Activated CD8-positive, alpha-beta memory T cell treated with anti-CD3 and anti-CD28 coated beads, Interleukin-2, amount 10 ng/mL, durations not matched to agents 7 days and 5 days (primary cell): ENCODE measurements around the gene MYNN. TPM values are rescaled to one million over a fixed set of nuclear protein-coding genes. Genes with fewer than 3 reads are reported as not detected.

Experiments used
- ATAC-seq: fragments of 150-1000 bp; cut with Tn5 transposase; one replicate; pipeline ENCODE4 v1.10.0; 2021; ENCODE audit warnings: moderate library complexity
- CTCF ChIA-PET: fragments of 350-600 bp; sonication (Branson Sonifier 250); formaldehyde crosslinking; loops from one replicate; lab custom pipeline; 2021; ENCODE audit warnings: antibody characterized with exemption; lab: Charles Lee
- DNase-seq: peaks from one replicate; pipeline ENCODE4 v3.0.0-alpha.2; 2020
- H3K27ac Mint-ChIP-seq: one replicate; pipeline ENCODE4 v1.8.0; 2021; ENCODE audit warnings: mild to moderate bottlenecking, mixed read lengths
- H3K27me3 Mint-ChIP-seq: one replicate; pipeline ENCODE4 v1.8.0; 2021; ENCODE audit warnings: mixed read lengths
- H3K36me3 Mint-ChIP-seq: one replicate; pipeline ENCODE4 v1.8.0; 2021; ENCODE audit warnings: mild to moderate bottlenecking, mixed read lengths
- H3K4me1 Mint-ChIP-seq: one replicate; pipeline ENCODE4 v1.8.0; 2021; ENCODE audit warnings: mixed read lengths
- H3K4me3 Mint-ChIP-seq: one replicate; pipeline ENCODE4 v1.8.0; 2021; ENCODE audit warnings: mild to moderate bottlenecking, moderate library complexity, mixed read lengths
- H3K9me3 Mint-ChIP-seq: one replicate; pipeline ENCODE4 v1.8.0; 2022; ENCODE audit warnings: low read depth, mixed read lengths
- total RNA-seq, 2 experiments: library from RNA; stranded (reverse); gene quantifications; one replicate each; pipeline ENCODE4 v1.2.3, GENCODE V29; 2021

The MYNN gene
- total RNA-seq, 2 experiments from 2014 or later: 15.3 to 16.9 TPM

DNA sequence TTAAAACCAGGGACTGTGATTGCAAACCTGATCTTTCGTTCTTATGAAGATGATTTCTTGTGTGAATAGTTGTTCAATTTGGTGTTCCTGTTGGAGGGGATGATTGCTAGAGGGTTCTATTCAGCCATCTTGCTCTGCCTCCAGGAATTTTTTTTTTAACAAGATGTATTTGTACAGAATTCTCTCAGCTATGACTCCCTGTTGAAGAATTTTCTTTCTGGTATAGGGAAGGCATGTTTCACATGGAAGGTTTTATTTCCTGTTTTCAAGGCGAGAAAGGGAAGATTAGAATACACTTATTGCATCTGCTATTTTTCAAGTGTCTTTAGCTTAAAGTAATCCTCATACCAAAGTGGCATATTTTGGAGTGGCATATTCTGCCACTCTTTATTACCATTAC is 45.1 kb downstream of the MYNN start:
- DNase-seq (no peak), ATAC-seq (no peak)
- peaks cover 44% of the 10 kb centered on the region for H3K27me3 Mint-ChIP-seq
- H3K4me3 Mint-ChIP-seq: no peak overlapping the region
- CTCF ChIA-PET: interaction anchor here (1.4 kb wide), 1 partner anchor 360 kb away, joined by 3 read pairs; no protein-coding TSS in a partner anchor
- peaks cover 11% of the 10 kb centered on the region for H3K36me3 Mint-ChIP-seq
- peaks cover 15% of the 10 kb centered on the region for H3K9me3 Mint-ChIP-seq
- no peak overlapping the region for H3K27ac Mint-ChIP-seq
- peaks cover 11% of the 10 kb centered on the region for H3K4me1 Mint-ChIP-seq

DNA sequence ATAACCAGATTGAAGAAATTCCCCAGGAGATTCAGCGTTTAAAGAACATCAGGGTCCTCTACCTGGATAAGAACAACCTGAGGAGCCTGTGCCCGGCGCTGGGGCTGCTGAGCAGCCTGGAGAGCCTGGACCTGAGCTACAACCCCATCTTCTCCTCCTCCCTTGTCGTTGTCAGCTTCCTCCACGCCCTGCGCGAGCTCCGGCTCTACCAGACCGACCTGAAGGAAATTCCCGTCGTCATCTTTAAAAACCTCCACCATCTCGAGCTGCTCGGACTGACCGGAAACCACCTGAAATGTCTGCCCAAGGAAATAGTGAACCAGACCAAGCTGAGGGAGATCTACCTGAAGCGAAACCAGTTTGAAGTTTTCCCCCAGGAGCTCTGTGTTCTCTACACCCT is 48.9 kb downstream of the MYNN start:
- Mint-ChIP-seq H3K4me1 (no peaks in the 10 kb centered on the region), H3K27me3 (peaks cover 47% of the 10 kb centered on the region), H3K9me3 (peaks cover 3% of the 10 kb centered on the region), H3K36me3 (no peaks in the 10 kb centered on the region), H3K4me3 (no peak overlapping the region), H3K27ac (no peak overlapping the region)
- CTCF ChIA-PET: no interaction called here
- DNase-seq: no peak
- no peak for ATAC-seq

DNA sequence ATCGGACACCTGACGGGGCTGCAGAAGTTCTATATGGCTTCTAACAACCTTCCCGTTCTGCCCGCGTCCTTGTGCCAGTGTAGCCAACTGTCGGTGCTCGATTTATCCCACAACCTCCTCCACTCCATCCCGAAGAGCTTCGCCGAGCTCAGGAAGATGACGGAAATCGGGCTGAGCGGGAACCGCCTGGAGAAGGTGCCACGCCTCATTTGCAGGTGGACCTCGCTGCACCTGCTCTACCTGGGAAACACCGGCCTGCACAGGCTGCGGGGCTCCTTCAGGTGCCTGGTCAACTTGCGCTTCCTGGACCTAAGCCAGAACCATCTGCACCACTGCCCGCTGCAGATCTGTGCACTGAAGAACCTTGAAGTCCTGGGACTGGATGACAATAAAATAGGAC is 49.3 kb downstream of the MYNN start:
- Mint-ChIP-seq H3K36me3 (no peaks in the 10 kb centered on the region), H3K27ac (no peak overlapping the region), H3K9me3 (no peaks in the 10 kb centered on the region), H3K4me3 (no peak overlapping the region), H3K27me3 (peaks cover 42% of the 10 kb centered on the region), H3K4me1 (no peaks in the 10 kb centered on the region)
- no peak for DNase-seq
- CTCF ChIA-PET: no interaction called here
- no peak for ATAC-seq

DNA sequence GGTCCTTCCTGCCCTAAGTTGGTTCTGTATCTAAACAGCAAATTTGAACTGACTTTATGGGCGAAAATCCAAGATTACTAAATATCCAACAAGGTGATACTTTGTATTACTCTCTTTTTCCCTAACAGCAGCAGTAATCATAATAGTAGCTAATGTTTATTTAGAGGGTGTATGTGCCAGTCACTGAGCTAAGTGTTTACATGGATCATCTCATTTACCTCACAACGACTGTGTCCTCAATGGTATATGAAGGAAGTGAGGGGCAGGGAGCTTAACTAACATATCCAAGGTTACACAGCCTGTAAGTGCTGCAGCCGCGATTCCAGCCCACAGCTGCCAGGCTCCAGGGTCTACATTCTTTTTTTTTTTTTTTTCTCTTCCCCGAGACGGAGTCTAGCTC is 49.8 kb downstream of the MYNN start:
- Mint-ChIP-seq H3K27ac (no peak overlapping the region), H3K36me3 (no peaks in the 10 kb centered on the region), H3K27me3 (peaks cover 39% of the 10 kb centered on the region), H3K4me1 (no peaks in the 10 kb centered on the region), H3K4me3 (no peak overlapping the region), H3K9me3 (no peaks in the 10 kb centered on the region)
- DNase-seq (no peak), ATAC-seq (no peak)
- CTCF ChIA-PET: no interaction called here

DNA sequence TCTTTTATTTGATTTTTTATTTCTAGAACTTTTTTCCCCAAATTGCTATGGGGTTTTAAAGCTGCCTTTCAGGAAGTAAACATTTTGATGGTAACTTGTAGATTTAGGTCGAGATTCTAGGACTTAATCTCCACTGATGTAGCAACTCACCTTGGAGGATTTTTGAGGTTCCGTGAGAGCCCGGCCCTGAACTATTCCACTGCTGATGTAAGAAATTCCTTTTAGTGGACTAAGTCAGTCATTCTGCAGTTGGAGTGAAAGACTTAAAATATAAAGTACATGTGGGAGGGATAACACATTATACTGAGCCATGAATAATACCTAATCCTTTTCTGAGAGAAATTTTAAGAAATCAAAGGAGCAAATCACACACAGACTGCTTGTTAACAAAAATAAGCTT is 52.1 kb downstream of the MYNN start:
- peaks cover 24% of the 10 kb centered on the region for H3K27me3 Mint-ChIP-seq
- H3K36me3 Mint-ChIP-seq: no peaks in the 10 kb centered on the region
- no peak for ATAC-seq
- no peak for DNase-seq
- no peaks in the 10 kb centered on the region for H3K9me3 Mint-ChIP-seq
- H3K4me1 Mint-ChIP-seq: peaks cover 9% of the 10 kb centered on the region
- no peak overlapping the region for H3K27ac Mint-ChIP-seq
- no peak overlapping the region for H3K4me3 Mint-ChIP-seq
- CTCF ChIA-PET: interaction anchor here (1.5 kb wide), 1 partner anchor 12 kb away, joined by 3 read pairs; no protein-coding TSS in a partner anchor

DNA sequence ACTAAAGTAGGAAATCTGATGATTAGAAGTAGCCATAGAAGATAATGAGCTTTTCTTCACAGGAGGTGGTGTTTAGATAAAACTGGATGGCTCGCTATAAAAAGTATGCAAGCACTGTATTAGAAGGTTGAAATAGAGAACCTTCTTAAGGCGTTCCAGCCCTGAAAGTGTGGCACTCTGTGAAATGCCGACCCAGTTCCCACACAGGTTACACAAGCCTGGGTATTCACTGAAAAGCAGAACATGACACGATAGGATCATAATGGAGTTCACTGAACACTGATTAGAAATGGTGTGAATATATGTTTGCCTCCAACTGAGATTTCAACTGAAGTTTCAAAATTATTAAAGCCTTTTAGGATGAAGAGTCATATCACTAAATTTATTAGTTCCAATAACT is 54.5 kb downstream of the MYNN start:
- H3K27ac Mint-ChIP-seq: no peak overlapping the region
- H3K36me3 Mint-ChIP-seq: no peaks in the 10 kb centered on the region
- H3K27me3 Mint-ChIP-seq: peaks cover 12% of the 10 kb centered on the region
- H3K4me3 Mint-ChIP-seq: no peak overlapping the region
- no peaks in the 10 kb centered on the region for H3K9me3 Mint-ChIP-seq
- DNase-seq (no peak), ATAC-seq (no peak)
- CTCF ChIA-PET: no interaction called here
- H3K4me1 Mint-ChIP-seq: peaks cover 9% of the 10 kb centered on the region

DNA sequence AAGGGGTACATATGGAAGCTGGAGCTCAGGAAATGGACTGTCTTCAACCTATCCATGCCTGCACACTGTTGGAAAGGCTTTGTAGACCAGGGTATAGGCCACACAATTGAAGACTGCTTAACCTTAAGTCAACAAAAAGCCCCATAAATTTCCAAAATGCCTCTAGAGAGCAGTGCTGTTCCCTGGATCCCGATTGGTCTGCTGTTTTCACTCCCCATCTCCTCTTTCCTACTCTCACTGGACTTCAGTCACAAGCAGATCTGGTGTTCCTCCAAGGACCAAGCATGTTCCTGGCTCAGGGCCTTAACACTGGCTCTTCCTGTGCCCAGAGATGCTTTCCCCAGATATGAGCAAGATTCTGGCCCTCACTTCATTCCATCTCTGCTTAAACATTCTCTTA is 62.3 kb downstream of the MYNN start:
- Mint-ChIP-seq H3K9me3 (no peaks in the 10 kb centered on the region), H3K36me3 (no peaks in the 10 kb centered on the region), H3K4me1 (no peaks in the 10 kb centered on the region), H3K27ac (no peak overlapping the region), H3K27me3 (peaks cover 7% of the 10 kb centered on the region), H3K4me3 (no peak overlapping the region)
- CTCF ChIA-PET: no interaction called here
- ATAC-seq: no peak
- no peak for DNase-seq

DNA sequence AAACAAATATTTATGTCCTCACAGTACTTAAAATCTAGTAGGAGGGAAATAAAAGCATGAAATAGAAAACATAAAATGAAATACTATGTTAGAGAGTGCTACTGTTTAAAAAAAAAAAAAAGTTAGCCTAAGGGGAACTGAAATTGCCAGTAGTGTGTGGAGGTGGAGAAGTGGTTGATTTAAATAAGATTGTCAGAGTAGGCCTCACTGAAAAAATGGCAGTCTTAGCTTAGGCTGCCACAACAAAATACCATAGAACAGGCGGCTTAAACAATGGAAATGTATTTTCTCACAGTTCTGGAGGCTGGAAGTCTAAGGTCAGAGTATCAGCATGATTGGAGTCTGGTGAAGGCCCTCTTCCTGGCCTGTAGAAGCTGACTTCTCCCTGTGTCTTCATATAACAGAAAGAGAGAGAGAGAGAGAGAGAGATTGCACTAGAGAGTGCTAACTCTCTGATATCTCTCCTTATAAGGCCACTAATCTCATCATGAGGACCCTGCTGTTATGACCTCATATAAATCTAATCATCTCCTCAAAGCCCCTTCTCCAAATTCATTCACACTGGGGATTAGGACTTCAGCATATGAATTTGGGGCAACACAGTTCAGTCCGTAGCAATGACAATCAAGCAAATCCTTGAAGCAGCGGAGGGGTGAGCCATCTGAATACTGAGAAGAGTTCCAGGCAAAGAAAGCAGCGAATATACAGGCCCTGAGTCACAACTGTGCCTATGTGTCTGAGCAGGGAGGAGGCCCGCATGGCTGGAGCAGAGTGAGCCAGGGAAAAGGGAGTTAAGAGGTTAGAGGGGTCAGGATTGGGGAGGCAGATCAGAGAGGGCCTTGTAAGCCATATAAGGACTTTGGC is 63.1 kb downstream of the MYNN start:
- no peak for DNase-seq
- Mint-ChIP-seq H3K9me3 (no peaks in the 10 kb centered on the region), H3K4me1 (no peaks in the 10 kb centered on the region), H3K4me3 (no peak overlapping the region), H3K27ac (no peak overlapping the region), H3K36me3 (no peaks in the 10 kb centered on the region), H3K27me3 (peaks cover 11% of the 10 kb centered on the region)
- ATAC-seq: no peak
- CTCF ChIA-PET: no interaction called here

DNA sequence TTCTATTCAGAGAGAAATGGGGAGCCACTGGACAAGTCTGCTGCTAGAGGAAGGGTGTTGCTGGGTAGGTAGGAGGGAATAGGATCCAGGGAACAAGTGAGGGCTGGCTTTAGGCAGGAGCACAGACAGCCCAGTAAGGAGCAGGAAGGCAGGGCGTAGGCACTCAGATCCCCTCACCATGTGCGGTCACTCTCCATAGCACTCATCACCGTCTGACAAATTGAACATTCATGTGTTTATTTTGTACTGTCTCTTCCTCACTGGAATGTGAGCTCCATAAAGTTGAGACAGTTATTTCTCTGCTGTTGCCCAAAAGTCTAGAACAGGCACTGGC is 63.7 kb downstream of the MYNN start:
- Mint-ChIP-seq H3K27me3 (peaks cover 13% of the 10 kb centered on the region), H3K4me1 (no peaks in the 10 kb centered on the region), H3K36me3 (no peaks in the 10 kb centered on the region), H3K4me3 (no peak overlapping the region), H3K9me3 (no peaks in the 10 kb centered on the region), H3K27ac (no peak overlapping the region)
- CTCF ChIA-PET: no interaction called here
- ATAC-seq (no peak), DNase-seq (no peak)

DNA sequence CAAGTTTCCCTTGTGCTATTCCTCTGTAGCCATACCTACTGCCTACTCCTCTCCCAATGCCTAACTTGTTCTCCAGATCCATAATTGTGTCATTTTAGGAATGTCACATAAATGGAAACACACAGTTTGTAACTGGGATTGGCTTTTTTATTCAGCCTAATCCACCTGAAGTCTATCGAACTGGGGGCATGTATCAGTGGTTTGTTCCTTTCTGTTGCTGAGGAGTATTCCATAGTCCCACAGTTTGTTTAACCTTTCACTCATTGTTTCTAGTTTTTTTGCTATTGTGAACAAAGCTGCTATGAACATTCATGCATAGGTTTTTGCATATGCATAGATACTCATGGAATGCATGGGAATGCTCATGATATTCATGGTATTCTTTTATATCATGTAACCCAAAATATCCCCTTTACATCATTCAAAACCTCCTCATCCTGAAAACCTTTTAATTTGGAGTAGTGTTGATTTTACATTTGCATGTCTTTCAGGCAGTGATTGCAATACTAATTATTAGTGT is 65.4 kb downstream of the MYNN start:
- no peak for ATAC-seq

More for the DNA sequence above, 65.4 kb downstream of the MYNN start:
- Mint-ChIP-seq H3K27ac (no peak overlapping the region), H3K4me1 (no peaks in the 10 kb centered on the region), H3K27me3 (peaks cover 15% of the 10 kb centered on the region), H3K36me3 (no peaks in the 10 kb centered on the region), H3K9me3 (no peaks in the 10 kb centered on the region), H3K4me3 (no peak overlapping the region)
- DNase-seq: no peak
- CTCF ChIA-PET: no interaction called here

Other genes starting within 250 kb of the MYNN start
- gene MECOM, start 109.7 kb upstream of the MYNN start, total RNA-seq: not detected
- 10 to 100 TPM; 10.5 to 17.4 TPM for gene TERC, start 8.3 kb upstream of the MYNN start, total RNA-seq
- gene ACTRT3, start 3.8 kb upstream of the MYNN start, total RNA-seq: under 1 TPM; 0.49 to 0.76 TPM
- gene LRRIQ4, start 39.5 kb downstream of the MYNN start, total RNA-seq: under 1 TPM; 0.23 to 0.35 TPM
- 1 to 10 TPM; 7.2 to 9.6 TPM for gene LRRC34, start 39.5 kb downstream of the MYNN start, total RNA-seq
- gene LRRC31, start 96.5 kb downstream of the MYNN start, total RNA-seq: not detected
- not detected for gene SAMD7, start 138.2 kb downstream of the MYNN start, total RNA-seq
- gene SEC62, start 193.4 kb downstream of the MYNN start, total RNA-seq: 10 to 100 TPM; 36.0 to 47.7 TPM